ENCODE data around the gene LILRA6. TPM values are rescaled to one million over a fixed set of nuclear protein-coding genes. Genes with fewer than 3 reads are reported as not detected.
"Not testable (repeated sequence)": the region's sequence is repeated elsewhere in the genome, so short reads cannot be mapped to it uniquely, and the experiment has no call there.

LILRA6 gene
- total RNA-seq, 1 experiment from 2014 or later, result not detected

DNA sequence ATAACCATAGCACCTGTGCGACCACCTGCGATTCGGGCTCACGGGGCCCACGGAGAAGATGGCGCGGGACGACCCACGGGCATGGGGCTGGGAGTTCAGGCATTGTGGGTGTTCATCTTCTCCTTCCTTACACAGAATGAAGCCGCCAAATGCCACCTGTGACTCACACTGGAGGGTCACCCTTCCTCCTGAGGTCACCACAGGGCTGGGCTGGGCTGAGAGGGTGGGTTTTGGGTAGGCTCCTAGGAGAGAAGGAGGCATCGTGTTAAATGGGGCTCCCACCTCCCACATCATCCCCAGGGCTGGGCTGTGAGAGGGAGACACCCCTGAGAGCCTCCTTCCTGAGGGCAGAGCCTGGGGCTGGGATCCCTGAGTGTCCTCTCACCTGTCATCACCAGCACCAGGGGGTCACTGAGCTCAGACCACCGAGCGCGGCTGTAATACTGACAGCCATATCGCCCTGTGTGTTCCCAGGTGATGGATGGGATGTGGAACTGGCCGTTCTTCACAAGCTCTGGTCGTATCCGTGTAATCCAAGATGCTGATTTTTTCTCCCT lies 36.9 kb upstream of the LILRA6 start:
- no peaks in the 10 kb centered on the region for H3K9me3 ChIP-seq (ENCODE audit: control insufficient read depth in 1 of 2, insufficient read depth in 1 of 2, low read depth in 1 of 2, low read length in 2 of 2)
- H3K4me3 ChIP-seq (replicated peaks in 1 of 2; ENCODE audit: low read depth in 1 of 2, low read length in 2 of 2), result no peak overlapping the region
- ATAC-seq (no peak), DNase-seq (ENCODE audit: low read depth, low spot score) (no peak)
- H3K27me3 ChIP-seq (ENCODE audit: insufficient read depth, low read length), result peaks cover 31% of the 10 kb centered on the region; the same call in 1 of the 2 replicates
- RAD21 ChIA-PET (ENCODE audit: low non-redundant PET in 1 of 2, low total read pairs in 2 of 2, uncharacterized antibody in 2 of 2, unreplicated experiment in 2 of 2), result no interaction called here
- H3K36me3 ChIP-seq (ENCODE audit: control insufficient read depth in 1 of 2, insufficient read depth in 2 of 2, low read length in 2 of 2), result no peaks in the 10 kb centered on the region
- CTCF ChIA-PET, result no interaction called here
- H2AFZ ChIP-seq (ENCODE audit: low read depth, low read length, poor library complexity, severe bottlenecking), result no peak overlapping the region
- no peaks in the 10 kb centered on the region for H3K9me2 ChIP-seq (ENCODE audit: insufficient read depth)
- no peak overlapping the region for H3K27ac ChIP-seq (ENCODE audit: low read depth, low read length)
- no peaks in the 10 kb centered on the region for H3K79me2 ChIP-seq (ENCODE audit: insufficient read depth, low read length)
- POLR2A ChIA-PET, result interaction anchor here (0.6 kb wide), 1 partner anchor 111 kb away, joined by 3 read pairs; no protein-coding TSS in a partner anchor
- no TSS peak for BruUV-seq (replicated peaks)
- H3K4me2 ChIP-seq (ENCODE audit: low read length), result no peak overlapping the region
- H4K20me1 ChIP-seq (ENCODE audit: insufficient read depth), result no peaks in the 10 kb centered on the region
- H3K4me1 ChIP-seq (ENCODE audit: control insufficient read depth in 1 of 2, insufficient read depth in 2 of 2, low read length in 2 of 2), result no peaks in the 10 kb centered on the region
- intact Hi-C loops (cut with micrococcal nuclease), result no loop called here
- TF ChIP-seq SIN3A (IDR thresholded peaks at IDR 0.05; ENCODE audit: low read depth) (no peak), JUND (IDR thresholded peaks at IDR 0.05) (no peak), CBX3 (IDR thresholded peaks at IDR 0.05; ENCODE audit: low read depth) (no peak), ELF1 (IDR thresholded peaks at IDR 0.05; ENCODE audit: borderline replicate concordance, low read depth) (no peak), FOSL1 (IDR thresholded peaks at IDR 0.05; ENCODE audit: low read depth) (no peak)
- TF ChIP-seq, protein P1, sequence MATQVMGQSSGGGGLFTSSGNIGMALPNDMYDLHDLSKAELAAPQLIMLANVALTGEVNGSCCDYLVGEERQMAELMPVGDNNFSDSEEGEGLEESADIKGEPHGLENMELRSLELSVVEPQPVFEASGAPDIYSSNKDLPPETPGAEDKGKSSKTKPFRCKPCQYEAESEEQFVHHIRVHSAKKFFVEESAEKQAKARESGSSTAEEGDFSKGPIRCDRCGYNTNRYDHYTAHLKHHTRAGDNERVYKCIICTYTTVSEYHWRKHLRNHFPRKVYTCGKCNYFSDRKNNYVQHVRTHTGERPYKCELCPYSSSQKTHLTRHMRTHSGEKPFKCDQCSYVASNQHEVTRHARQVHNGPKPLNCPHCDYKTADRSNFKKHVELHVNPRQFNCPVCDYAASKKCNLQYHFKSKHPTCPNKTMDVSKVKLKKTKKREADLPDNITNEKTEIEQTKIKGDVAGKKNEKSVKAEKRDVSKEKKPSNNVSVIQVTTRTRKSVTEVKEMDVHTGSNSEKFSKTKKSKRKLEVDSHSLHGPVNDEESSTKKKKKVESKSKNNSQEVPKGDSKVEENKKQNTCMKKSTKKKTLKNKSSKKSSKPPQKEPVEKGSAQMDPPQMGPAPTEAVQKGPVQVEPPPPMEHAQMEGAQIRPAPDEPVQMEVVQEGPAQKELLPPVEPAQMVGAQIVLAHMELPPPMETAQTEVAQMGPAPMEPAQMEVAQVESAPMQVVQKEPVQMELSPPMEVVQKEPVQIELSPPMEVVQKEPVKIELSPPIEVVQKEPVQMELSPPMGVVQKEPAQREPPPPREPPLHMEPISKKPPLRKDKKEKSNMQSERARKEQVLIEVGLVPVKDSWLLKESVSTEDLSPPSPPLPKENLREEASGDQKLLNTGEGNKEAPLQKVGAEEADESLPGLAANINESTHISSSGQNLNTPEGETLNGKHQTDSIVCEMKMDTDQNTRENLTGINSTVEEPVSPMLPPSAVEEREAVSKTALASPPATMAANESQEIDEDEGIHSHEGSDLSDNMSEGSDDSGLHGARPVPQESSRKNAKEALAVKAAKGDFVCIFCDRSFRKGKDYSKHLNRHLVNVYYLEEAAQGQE (IDR thresholded peaks at IDR 0.05; ENCODE audit: low read depth), result no peak
- TF ChIP-seq, protein P2, sequence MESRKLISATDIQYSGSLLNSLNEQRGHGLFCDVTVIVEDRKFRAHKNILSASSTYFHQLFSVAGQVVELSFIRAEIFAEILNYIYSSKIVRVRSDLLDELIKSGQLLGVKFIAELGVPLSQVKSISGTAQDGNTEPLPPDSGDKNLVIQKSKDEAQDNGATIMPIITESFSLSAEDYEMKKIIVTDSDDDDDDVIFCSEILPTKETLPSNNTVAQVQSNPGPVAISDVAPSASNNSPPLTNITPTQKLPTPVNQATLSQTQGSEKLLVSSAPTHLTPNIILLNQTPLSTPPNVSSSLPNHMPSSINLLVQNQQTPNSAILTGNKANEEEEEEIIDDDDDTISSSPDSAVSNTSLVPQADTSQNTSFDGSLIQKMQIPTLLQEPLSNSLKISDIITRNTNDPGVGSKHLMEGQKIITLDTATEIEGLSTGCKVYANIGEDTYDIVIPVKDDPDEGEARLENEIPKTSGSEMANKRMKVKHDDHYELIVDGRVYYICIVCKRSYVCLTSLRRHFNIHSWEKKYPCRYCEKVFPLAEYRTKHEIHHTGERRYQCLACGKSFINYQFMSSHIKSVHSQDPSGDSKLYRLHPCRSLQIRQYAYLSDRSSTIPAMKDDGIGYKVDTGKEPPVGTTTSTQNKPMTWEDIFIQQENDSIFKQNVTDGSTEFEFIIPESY (IDR thresholded peaks at IDR 0.05; ENCODE audit: extremely low read depth, insufficient replicate concordance, low read length), result no peak
- no peak overlapping the region for H3K9ac ChIP-seq (ENCODE audit: low read length)

DNA sequence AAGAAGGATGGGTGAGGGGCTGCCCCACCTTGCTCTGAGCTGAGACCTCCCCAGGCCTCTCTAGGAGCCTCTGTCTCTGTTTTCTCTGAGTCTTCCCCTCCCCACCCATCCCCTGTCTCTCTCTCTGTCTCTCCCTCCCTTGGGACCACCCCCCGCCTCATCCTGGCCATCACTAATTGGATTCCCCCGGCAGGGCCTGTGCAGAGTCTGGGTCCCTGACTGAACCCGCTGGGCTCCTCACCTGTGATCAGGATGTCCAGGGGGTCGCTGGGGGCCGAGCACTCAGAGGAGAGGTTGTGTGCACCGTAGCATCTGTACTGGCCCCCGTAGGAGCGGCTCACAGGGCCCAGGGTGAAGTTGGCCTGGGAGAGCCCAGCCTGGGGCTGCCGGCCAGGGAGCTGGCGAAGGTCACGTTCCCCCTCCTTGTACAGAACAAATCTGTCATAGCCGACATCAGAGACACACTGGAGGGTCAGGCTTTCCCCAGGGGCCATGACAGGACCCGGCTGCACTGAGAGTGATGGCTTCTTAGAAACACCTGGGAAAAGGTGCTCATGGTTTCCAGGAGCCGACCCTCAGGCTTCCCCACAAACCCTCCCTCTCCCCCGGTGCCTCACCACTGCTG lies 36.1 kb upstream of the LILRA6 start:
- CTCF ChIA-PET; H3K27ac ChIP-seq (ENCODE audit: low read depth, low read length); H3K79me2 ChIP-seq (ENCODE audit: insufficient read depth, low read length); BruUV-seq (replicated peaks); H3K4me1 ChIP-seq (ENCODE audit: control insufficient read depth in 1 of 2, insufficient read depth in 2 of 2, low read length in 2 of 2); H3K9me2 ChIP-seq (ENCODE audit: insufficient read depth); RAD21 ChIA-PET (ENCODE audit: low non-redundant PET in 1 of 2, low total read pairs in 2 of 2, uncharacterized antibody in 2 of 2, unreplicated experiment in 2 of 2); H3K36me3 ChIP-seq (ENCODE audit: control insufficient read depth in 1 of 2, insufficient read depth in 2 of 2, low read length in 2 of 2); H4K20me1 ChIP-seq (ENCODE audit: insufficient read depth); POLR2A ChIA-PET; DNase-seq (ENCODE audit: low read depth, low spot score); H3K4me2 ChIP-seq (ENCODE audit: low read length); H3K4me3 ChIP-seq (replicated peaks in 1 of 2; ENCODE audit: low read depth in 1 of 2, low read length in 2 of 2); ATAC-seq; H3K9me3 ChIP-seq (ENCODE audit: control insufficient read depth in 1 of 2, insufficient read depth in 1 of 2, low read depth in 1 of 2, low read length in 2 of 2); H2AFZ ChIP-seq (ENCODE audit: low read depth, low read length, poor library complexity, severe bottlenecking); intact Hi-C loops (cut with micrococcal nuclease); H3K9ac ChIP-seq (ENCODE audit: low read length): not testable (repeated sequence)
- H3K27me3 ChIP-seq (ENCODE audit: insufficient read depth, low read length), result peaks cover 31% of the 10 kb centered on the region; the same call in 1 of the 2 replicates

DNA sequence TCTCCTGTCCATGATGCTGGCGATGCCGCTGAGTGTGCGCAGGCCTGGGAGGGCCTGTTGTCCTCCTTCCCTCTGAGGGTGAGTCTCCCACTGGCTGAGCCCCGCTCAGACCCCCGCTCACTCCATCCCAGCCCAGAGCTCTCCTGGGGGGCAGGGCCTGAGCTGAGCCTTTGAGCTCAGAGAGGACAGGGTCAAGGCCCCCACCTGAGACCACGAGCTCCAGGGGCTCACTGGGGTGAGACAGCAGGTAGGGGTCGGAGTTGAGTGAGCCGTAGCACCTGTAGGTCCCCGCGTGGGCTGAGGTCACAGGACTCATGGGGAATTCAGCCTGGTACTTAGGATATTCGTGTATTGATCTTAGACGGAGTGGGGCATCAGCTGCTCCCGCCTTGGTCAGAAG lies 35.5 kb upstream of the LILRA6 start:
- BruUV-seq (replicated peaks); H3K9me3 ChIP-seq (ENCODE audit: control insufficient read depth in 1 of 2, insufficient read depth in 1 of 2, low read depth in 1 of 2, low read length in 2 of 2); H3K79me2 ChIP-seq (ENCODE audit: insufficient read depth, low read length); H3K4me1 ChIP-seq (ENCODE audit: control insufficient read depth in 1 of 2, insufficient read depth in 2 of 2, low read length in 2 of 2); H3K36me3 ChIP-seq (ENCODE audit: control insufficient read depth in 1 of 2, insufficient read depth in 2 of 2, low read length in 2 of 2); H3K4me2 ChIP-seq (ENCODE audit: low read length); H3K4me3 ChIP-seq (replicated peaks in 1 of 2; ENCODE audit: low read depth in 1 of 2, low read length in 2 of 2); RAD21 ChIA-PET (ENCODE audit: low non-redundant PET in 1 of 2, low total read pairs in 2 of 2, uncharacterized antibody in 2 of 2, unreplicated experiment in 2 of 2); intact Hi-C loops (cut with micrococcal nuclease); ATAC-seq; H3K9me2 ChIP-seq (ENCODE audit: insufficient read depth); H2AFZ ChIP-seq (ENCODE audit: low read depth, low read length, poor library complexity, severe bottlenecking); H3K9ac ChIP-seq (ENCODE audit: low read length); DNase-seq (ENCODE audit: low read depth, low spot score); H3K27ac ChIP-seq (ENCODE audit: low read depth, low read length); H4K20me1 ChIP-seq (ENCODE audit: insufficient read depth): not testable (repeated sequence)
- ChIA-PET POLR2A (interaction anchor here (0.7 kb wide), 1 partner anchor 12 kb away, joined by 3 read pairs; no protein-coding TSS in a partner anchor), CTCF (interaction anchor here (1.1 kb wide), 1 partner anchor 12 kb away, joined by 3 read pairs; no protein-coding TSS in a partner anchor)
- peaks cover 31% of the 10 kb centered on the region; the same call in 1 of the 2 replicates for H3K27me3 ChIP-seq (ENCODE audit: insufficient read depth, low read length)

All from HCT116 (cell line).